HUDEP-2 (cell line): ENCODE data around the gene SRP54.
"Not testable (repeated sequence)": the region's sequence is repeated elsewhere in the genome, so short reads cannot be mapped to it uniquely, and the experiment has no call there.

Source experiments
- DNase-seq, 76 experiments: peaks; one replicate each; lab custom pipeline; 2025; ENCODE audit not compliant: unreplicated experiment in 76 of 76; lab: John Stamatoyannopoulos, UW

The SRP54 gene

DNA sequence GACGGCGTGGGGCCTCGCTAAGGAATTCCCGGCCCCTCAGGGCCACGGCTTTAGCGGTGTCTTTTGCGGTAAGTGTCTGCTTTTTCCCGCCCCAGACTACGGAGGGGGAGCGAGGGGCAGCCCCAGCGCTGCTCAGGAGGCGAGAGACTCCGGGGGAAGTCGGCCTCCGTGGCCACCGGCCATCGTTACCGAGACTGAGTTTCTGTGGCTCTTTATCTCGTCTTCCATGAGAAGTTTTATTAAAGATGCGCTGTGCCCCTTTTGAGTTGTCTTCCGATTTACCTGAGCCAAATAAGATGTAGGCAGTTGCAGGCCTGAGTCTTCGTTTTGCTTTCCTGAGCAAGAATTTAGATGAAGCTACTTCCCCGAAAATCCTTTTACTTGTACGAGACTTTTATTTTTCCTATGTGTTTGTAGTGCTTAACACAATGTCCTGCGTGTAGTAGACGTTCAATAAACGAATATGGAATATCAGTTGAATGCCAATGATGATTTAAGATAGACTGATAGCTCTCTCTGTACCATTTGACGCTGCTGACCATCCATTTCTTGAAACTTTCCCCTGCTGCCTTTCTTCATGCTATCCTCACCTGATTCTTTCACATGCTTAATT, 462 bp downstream of the SRP54 start:
- DNase-seq: peak in 2 of 76 experiments; percentile 29 to 44

DNA sequence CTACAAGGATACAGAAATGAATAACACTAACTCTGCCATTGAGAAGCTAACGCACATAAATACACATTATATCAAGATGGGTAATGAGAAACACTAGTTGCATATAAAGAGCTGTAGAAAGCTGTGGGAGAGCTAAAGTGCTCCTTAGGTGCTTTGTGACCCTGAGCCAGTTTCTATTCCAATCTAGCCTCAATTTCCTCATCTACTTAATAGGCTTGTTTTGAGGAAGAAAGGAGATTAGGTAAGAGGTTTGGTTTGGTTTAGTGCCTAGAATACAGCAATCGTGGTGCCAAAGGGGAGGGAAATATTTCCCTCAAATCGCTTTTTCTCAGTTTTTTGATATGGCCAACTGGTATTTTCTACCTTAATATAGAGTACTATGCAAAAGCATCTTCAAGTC, 994 bp downstream of the SRP54 start:
- DNase-seq: no peak

DNA sequence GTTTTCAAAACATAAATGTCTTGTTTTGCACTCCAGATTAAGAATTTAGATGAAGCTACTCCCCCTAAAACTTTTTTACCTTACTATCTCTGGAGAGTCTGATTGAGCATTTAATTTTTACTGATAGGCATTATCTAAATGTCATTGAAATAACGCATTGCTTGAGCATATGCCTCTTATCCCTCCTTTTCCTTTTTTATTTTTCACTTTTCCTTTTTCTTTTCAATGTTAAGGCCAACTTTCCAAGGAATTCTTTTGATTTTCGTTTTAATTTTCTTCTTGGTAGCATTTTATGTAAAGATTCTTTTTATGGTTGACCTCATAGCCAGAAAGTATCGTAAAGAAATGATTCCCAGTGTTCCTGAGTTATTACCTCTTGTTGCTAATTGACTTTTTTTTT, 2.9 kb downstream of the SRP54 start:
- DNase-seq: no peak

DNA sequence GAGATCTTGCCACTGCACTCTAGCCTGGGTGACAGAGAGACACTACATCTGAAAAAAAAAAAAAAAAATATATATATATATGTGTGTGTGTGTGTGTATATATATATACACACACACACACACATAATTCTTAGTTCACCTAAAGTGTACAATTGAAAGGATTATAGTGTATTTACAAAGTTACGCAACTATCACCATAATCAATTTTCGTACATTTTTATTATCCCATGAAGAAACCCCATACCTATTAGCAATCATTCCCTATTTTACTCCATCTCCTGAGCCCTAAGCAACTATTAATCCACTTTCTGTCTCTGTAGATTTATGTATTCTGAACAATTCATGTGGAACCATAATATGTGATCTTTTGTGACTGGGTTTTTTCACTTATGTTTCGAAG, 4.4 kb downstream of the SRP54 start:
- DNase-seq: no peak

DNA sequence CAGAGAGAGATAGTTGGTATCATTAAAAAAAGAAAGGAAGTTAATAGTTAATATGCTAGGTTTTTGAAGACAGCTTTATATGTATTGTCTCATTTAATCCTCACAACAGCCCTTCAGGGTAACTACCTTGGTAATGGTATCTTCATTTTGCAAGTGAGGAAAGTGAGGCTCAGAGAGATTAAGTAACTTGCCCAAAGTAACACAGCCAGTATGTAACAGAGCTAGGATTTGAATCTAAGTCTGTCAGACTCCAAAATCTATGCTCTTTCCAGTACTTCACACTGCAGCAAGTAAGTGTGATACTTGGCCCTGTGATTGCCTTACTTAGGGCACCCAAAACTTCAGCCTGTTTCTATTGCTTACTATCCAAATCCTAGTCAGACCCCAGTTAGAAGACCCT, 7.0 kb downstream of the SRP54 start:
- DNase-seq: no peak

DNA sequence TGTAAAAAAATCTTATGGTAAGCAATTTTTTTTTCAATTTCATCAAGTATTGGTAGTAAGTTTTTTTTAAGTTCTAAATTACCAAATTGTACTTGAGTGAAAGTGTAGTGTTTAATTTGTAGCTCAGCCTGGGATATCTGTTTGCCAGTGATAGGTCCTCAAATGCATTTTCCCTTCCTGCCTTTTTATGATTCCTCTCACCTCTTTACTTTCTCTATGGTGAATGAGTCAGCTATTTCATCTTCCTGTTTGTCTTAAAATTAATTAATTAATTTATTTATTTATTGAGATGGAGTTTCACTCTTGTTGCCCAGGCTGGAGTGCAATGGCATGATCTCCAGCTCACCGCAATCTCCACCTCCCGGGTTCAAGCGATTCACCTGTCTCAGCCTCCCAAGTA, 10.6 kb downstream of the SRP54 start:
- no peak for DNase-seq

DNA sequence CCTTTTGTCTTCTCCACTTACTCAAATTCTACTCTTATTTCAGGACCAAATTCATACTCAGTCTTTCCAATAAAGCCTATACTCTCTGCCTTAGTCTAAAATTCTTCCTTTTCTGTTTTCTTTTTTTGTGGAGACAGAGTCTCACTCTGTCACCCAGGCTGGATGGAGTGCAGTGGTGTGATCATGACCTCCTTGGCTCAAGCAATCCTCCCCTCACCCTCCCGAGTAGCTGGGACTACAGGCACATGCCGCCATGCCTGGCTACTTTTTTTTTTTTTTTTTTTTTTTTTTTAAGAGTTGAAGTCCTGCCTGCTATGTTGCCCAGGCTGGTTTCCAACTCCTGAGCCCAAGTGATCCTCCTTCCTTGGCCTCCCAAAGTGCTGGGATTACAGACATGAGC, 11.9 kb downstream of the SRP54 start:
- DNase-seq: no peak

DNA sequence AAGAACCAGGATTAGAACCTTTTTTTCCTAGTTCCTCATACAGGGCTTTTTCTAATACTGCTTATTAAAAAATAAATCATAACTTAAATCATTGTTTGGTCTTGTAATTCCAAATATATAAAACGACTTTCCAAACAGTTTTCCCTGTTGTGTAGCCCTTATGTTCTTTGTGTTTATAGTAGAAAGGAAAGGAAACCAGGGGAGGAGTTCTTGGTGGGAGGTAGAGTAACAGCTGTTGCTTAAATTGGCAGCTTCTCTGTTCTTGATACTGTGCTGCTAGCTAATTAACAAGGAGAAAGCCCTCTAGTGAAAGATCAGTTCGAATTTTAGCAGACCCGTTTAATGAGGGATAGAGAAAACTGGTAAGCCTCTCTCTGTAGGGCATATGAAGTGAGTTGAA, 15.0 kb downstream of the SRP54 start:
- DNase-seq: no peak

DNA sequence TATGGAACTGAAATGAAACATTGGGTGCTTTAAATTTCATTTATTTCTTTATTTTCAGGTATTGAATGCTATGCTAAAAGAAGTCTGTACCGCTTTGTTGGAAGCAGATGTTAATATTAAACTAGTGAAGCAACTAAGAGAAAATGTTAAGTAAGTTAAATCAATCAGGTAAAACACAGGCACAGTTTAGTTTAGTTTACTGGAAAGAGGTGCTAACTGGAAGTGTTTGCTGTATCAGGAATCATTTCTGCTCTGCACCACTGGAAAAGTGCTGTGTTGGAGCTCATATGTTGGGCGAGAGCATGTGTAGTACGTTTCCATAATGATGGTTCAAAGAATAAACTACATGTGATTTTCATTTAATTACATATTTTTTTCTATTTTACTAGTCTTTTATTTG, 16.7 kb downstream of the SRP54 start:
- no peak for DNase-seq

DNA sequence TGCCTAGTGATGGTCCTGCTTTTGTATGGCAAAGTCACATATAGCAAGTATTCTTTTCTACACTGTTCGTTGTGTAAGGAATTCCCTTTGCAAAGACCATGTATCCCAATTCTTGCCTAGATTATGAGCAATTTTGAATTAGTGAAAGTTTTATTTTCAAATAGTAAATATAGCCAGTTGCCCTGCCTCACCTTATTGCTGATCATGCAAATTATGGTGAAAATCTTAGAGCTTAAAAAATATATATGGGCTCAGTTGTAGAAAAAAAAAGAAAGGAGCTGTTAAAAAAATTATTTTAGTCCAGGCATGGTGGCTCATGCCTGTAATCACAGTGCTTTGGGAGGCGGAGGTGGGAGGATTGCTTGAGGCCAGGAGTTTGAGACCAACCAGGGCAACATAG, 18.8 kb downstream of the SRP54 start:
- DNase-seq: no peak

DNA sequence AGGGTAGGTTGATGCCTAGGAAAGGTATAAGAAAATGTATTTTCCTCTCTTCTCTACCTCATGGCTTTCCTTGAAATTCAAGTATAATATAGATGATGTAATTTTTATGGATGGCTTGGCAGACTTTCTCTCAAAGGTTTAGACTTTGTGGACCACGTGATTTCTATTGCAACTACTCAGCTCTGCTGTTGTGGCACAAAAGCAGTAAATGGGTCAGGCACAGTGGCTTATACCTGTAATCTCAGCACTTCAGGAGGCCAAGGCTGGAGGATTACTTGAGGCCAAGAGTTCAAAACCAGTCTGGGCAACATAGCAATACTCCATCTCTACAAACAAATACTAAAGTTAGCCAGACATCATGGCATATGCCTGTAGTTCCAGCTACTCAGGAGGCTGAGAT, 22.0 kb downstream of the SRP54 start:
- no peak for DNase-seq

DNA sequence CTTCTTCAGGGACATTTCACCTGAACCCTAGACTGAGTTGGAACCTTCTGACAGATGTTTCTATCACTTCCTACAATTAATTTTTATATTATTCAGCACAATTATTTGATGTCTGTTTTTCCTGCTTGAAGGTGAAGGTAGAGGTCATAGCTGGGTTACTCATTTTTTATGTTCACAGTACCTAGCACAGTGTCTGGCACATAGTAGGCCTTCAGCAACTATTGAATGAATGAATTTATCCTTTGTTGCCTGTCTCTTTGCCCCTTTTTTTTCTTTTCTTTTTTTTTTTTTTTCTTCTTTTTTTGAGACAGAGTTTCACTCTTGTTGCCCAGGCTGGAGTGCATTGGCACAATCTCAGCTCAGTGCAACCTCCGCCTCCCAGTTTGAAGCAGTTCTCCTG, 33.8 kb downstream of the SRP54 start:
- DNase-seq: no peak

DNA sequence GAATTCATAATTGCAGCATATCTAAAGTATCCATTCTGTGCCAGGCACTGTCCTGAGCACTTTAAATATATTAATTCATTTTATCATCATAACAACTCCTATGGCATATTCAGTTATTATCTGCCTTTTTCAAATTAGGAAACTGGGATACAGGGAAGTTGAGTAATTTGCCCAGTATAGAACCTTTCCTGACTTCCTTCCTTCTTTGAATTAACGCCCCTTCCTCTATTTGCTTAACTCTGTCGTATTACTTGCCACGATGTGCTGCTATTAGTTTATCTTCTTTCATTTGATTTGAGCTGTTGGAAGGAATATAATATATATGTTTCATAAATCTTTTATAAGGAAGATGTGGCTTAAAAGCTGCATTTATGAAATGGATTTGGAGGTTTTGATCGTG, 37.9 kb downstream of the SRP54 start:
- no peak for DNase-seq

DNA sequence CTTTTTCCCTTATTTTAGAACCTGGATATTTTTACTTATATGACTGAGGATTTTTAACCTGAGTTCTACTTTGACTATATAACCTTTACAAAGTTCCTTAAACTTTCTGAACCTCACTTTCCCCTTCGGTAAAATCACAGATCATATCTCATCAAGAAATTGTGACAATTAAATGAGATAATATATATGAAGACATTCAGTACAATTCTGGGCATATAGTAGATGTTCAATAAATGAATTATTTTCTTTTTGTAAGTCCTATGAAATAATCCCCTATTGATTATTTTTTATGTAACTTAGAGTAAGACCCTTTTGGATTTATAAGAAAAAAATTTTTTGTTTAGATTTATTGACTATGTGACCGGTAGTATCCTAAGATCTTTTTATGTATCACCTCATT, 45.6 kb downstream of the SRP54 start:
- no peak for DNase-seq

DNA sequence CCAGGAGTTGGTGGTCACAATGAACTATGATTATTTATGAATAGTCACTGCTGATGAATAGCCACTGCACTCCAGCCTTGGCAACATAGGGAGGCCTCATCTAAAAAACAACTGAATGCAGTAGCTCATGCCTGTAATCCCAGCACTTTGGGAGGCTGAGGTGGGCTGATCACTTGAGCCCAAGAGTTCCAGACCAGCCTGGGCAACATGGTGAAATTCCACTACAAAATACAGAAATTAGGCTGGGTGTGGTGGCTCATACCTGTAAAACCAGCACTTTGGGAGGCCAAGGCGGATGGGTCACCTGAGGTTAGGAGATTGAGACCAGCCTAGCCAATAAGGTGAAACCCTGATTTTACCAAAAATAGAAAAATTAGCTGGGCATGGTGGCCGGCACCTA, 49.8 kb downstream of the SRP54 start:
- no peak for DNase-seq

DNA sequence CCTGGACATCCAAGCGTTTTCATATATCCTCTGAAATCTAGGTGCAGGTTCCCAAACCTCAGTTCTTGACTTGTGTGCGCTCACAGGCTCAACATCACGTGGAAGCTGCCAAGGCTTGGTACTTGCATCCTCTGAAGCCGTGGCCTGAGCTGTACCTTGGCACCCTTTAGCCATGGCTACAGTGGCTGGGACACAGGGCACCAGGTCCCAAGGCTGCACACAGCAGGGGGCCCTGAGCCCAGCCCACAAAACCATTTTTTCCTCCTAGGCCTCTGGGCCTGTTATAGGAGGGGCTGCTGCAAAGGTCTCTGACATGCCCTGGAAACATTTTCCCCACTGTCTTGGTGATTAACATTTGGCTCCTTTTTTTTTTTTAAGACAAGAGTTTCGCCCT, 51.6 kb downstream of the SRP54 start:
- no peak for DNase-seq

DNA sequence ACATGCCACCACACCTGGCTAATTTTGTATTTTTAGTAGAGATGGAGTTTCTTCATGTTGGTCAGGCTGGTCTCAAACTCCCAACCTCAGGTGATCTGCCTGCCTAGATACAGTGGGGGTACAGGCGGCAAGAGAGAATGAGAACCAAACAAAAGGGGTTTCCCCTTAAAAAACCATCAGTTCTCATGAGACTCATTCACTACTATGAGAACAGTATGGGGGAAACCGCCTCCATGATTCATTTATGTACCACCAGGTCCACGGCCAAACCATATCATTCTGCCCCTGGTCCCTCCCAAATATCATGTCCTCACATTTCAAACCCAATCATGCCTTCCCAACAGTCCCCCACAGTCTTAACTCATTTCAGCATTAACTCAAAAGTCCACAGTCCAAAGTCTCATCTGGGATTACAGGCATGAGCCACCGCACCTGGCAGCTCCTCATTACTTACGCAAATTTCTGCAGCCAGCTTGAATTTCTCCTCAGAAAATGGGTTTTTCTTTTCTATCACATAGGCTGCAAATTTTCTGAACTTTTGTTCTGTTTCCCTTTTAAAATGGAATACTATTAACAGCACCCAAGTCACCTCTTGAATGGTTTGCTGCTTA, 52.3 kb downstream of the SRP54 start:
- not testable (repeated sequence) for DNase-seq

DNA sequence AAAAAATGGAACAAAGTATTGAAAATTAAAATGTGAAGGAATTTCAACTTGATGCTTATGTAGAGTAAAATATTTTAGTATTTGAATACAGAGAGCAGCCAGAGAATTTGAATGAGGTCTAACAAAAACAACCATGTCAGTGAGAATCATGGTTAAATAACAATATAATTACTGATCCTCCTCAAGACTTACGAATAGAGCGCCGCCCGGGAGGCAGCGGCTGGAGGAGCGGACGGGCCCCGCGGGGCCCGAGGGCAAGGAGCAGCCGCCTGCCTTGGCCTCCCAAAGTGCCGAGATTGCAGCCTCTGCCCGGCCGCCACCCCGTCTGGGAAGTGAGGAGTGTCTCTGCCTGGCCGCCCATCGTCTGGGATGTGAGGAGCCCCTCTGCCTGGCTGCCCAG, 55.5 kb downstream of the SRP54 start:
- DNase-seq: not testable (repeated sequence)

DNA sequence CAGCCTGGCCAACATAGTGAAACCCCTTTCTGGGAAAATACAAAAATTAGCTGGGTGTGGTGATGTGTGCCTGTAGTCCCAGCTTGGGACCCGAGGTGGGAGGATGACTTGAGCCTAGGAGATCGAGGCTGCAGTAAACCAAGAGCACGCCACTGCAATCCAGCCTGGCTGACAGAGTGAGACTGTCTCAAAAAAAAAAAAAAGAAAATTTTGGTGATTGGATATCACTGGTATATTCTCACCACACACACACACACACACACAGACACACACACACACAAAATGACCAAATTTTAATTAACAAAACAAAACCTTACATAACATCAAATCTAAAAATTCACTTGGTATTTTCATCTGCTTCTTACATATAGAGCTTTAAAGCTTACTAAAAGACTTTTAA, 59.8 kb downstream of the SRP54 start:
- no peak for DNase-seq

DNA sequence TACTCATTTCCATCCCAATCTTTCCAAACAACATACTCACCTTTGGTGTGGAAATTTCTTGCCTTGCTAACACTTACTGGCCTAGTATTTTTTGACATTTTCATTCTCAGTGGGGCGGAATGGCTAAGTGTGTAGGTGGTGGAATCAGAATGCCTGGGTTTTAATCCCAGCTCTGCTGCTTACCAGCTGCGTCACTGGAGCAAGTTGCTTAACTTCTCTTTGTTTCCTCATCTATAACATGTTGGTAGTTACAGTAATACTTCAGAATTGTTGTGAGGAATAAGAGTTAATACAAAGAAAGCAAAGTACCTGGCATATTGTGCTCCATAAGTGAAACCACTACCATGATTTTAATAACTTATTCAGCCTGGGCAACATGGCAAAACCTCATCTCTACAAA, 60.3 kb downstream of the SRP54 start:
- DNase-seq: no peak

DNA sequence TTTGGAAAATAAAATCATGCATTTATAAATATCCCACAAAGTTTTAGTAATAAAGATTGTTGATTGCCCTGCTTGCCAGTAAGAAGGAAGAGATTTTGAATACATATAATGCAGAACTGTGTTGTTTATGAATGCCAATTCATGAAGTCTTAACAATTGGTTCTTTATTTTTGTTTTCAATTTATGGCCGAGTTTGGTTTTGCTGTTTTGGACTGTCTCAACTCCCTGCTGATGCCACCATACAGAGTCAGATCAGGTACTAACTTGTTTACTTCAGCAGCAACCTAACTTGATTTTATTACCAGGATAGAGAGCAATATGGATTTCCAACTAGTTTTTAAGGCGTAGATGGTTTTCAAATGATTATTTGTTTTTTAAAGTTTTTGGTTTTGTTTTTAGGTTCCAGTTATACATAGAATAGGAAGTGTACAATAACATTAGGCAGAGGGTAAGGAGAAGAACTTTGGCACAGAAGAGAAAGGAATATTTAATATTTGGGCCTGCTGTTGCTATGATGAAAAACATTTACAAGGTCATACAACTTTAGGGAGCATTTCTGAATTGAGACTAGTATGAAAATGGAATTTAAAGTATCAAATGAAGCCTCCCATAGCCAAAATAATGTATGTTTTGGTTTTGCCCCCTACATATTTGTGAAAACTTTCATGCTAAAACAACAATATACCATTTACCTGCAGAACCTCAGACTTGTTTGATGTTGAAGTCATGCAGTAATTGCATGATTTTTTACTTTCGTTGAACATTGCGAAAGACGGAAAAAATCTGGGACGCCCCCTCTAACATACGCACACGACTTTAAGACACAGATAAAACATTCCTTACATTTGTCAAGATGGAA, 62.4 kb downstream of the SRP54 start:
- peak in 2 of 76 experiments; percentile 6 to 14 for DNase-seq

DNA sequence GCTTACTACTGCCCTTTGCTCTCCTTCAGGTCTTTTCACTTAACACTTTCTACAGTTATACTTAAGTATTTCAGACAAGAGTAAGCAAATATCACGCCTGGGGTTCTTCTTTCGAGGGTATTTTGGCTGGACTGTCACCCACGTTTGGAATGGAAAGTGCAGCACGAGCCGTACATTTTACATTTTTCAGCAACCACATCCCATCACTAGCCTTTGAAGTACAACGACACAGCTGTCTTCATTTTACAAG, 62.9 kb downstream of the SRP54 start:
- DNase-seq: no peak
